H1 (cell line): Measurements from ENCODE around the gene GNB1L. TPM values are rescaled to one million over a fixed set of nuclear protein-coding genes. Genes with fewer than 3 reads are reported as not detected.

Experiments
- ASH2L ChIP-seq: fragments of 200-600, 300-600 bp; sonication (generic); IDR thresholded peaks from one replicate; pipeline ENCODE4 v1.7.1; 2017; ENCODE audit warnings: low read length
- ATF2 ChIP-seq: IDR thresholded peaks from 2 replicates; pipeline ENCODE4 v1.6.1; 2012; ENCODE audit warnings: low read length, inconsistent platforms
- CREB1 ChIP-seq: IDR thresholded peaks from 2 replicates; pipeline ENCODE4 v1.6.1; 2012; ENCODE audit warnings: inconsistent platforms
- EZH2 ChIP-seq: fragments of 200-600 bp; sonication (generic); IDR thresholded peaks from 2 replicates; pipeline ENCODE4 v1.7.1; 2012; ENCODE audit warnings: low read depth, mild to moderate bottlenecking, moderate library complexity, low read length, inconsistent platforms; ENCODE audit not compliant: severe bottlenecking
- SIX5 ChIP-seq: IDR thresholded peaks from 2 replicates; pipeline ENCODE4 v1.6.1; 2011; ENCODE audit warnings: mild to moderate bottlenecking, low read depth, low read length
- ZNF274 ChIP-seq: IDR thresholded peaks from 2 replicates; pipeline ENCODE4 v1.7.0; 2012; ENCODE audit warnings: low read length, borderline replicate concordance; ENCODE audit errors: extremely low read depth
- polyA plus RNA-seq, 7 experiments: library from polyadenylated mRNA; depleted of rRNA in 3 of 7; stranded (reverse) in 5 of 7; unstranded in 2 of 7; fragments of >200 nt in 5 of 7; fragments of 200-250 nt in 2 of 7; gene quantifications; 1 replicate in 5 of 7; 2 replicates in 1 of 7; 4 replicates in 1 of 7; pipeline versions ENCODE4 v1.2.1 to v1.2.3, GENCODE V29; 2011 to 2013; ENCODE audit warnings: missing spikeins in 2 of 7, mixed read lengths in 2 of 7
- total RNA-seq: library from RNA; stranded (reverse); fragmentation: NEBNext Ultra II Directional; extraction: Animal tissue kit (Norgen Biotek cat#: 25700); gene quantifications from 2 replicates; pipeline ENCODE4 v1.2.1, GENCODE V29; 2021

Gene GNB1L
- total and polyA plus RNA-seq, 2 of the 8 experiments (the other 6 are each of a cell fraction or from before 2014, with no cell fraction given): 14.0 to 15.6 TPM

DNA sequence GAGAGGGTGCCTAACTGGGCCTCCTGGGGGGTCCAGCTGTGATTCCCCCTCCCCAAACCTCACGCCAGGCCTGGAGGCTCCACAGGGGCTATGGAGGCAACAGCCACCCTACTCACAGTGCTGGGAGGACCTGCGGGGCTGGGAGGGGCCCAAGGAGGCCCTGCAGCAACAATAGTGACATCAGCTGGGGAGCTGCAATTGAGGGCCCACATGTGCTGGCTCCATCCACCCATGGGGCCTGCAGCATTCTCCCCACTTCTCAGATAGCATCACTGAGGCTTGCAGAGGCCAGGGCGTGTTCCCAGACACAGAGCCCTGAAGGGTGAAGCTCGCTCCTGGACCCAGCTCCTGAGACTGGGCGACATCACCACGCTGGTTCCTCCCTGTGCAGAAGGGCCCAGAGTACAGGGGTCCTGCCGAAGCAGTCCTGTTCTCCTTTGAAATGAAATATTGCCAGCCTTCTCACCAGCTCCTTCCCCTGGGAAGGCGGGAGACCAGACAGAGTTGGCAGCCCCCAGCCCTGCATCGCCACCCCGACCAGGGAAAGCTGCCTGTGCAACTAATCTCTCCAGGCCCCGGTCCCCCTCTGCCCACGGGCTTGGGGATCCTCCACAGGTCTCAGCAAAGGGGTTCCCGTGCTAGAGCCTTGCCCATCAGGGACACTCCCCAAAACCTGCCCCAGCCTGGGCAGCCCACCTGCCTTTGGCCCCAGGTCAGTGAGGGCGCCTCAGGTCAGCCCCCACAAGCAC is 103.0 kb downstream of the GNB1L start (continued):
- TF ChIP-seq EZH2 (no peak), SIX5 (no peak), ATF2 (no peak), ZNF274 (no peak), ASH2L (no peak), CREB1 (no peak)
